NK-92 (cell line): ENCODE measurements around the gene GRPR.
"Not testable (repeated sequence)": the region's sequence is repeated elsewhere in the genome, so short reads cannot be mapped to it uniquely, and the experiment has no call there.

ENCODE experiments used
- DNase-seq: peaks from one replicate; lab custom pipeline; 2025; ENCODE audit not compliant: unreplicated experiment; lab: John Stamatoyannopoulos, UW

GRPR gene

DNA sequence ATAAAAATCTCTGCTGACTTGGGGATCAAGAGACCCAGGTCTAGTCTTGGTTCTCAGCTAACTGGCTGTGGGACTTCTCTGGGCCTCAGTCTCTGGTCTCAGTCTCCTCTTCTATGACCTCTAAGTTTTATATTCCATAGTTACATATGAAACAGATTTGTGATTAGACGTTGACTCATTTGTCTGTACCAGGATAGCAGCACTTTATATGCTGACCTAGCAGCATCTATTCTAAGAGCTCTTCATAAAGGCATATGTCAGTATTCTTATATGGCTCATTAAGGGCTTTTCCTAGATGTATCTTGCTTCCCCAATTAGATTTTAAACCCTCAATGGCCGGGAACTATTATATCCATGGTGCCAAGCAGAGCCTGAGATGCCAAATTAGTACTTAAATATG, 12.7 kb downstream of the GRPR start:
- DNase-seq: no peak

DNA sequence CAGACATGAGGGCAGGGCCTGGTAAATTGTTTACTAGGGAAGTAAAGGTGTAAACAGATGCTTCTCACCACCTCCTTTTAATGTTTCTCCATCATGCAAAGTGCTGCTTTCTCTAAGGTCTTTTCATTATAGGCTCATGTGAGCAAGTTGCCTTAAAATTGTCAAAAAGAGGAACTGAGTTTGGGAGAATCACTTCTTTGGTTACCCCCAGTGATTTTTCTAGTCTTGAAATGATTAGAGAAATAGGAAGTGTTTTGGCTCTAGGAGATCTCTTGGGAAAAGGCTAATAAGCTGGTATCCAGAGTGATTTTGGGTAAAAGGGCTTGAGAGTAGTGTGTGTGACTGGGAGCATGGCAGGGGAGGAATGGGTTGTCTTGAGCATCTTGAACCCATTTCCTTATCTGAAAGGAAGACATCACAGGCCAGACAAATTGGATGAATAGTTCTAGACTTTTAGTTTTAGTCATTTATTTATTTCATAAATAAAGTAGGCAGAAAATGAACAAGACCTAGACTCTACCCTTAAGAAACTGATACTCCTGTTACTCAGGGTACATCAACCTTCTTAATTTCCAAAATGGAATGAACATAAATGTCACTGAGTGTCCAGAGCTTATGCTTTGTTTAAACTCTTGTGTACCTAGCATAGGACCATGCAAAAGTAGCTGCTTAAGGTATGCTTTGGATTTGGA, 14.2 kb downstream of the GRPR start:
- no peak for DNase-seq

DNA sequence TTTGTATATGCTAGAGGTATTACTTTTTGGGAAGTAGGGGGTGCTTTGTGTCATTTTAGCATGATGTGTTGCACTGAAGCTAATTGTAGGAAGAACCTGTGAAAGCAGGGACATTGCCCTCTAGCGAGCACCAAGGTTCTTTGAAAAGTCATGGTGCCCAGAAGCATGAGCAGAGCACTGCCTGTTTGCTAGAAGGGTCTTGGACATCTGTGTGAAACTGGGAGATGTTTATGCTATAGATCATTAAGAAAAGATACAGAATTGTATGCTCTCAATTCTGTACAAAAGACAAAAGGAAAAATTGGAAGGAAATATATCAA, 14.7 kb downstream of the GRPR start:
- DNase-seq: no peak

DNA sequence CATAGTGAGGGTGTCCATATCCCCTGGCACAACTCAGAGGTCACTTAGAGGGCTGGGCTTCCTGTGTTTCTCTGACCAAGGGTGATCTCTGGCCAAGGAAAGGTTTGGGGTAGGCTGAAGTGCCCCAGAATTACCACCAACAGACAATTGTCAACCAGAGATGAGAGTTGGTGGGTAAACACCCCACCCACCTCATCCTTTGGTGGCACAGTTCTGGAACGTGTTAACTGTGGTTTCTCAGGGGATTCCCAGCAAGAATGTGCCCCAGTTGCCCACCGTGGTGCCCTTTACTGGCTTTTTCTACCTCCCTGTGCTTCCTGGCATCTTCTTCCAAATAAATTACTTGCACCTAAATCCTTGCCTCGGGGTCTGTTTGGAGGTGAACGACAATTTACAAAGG, 17.1 kb downstream of the GRPR start:
- no peak for DNase-seq

DNA sequence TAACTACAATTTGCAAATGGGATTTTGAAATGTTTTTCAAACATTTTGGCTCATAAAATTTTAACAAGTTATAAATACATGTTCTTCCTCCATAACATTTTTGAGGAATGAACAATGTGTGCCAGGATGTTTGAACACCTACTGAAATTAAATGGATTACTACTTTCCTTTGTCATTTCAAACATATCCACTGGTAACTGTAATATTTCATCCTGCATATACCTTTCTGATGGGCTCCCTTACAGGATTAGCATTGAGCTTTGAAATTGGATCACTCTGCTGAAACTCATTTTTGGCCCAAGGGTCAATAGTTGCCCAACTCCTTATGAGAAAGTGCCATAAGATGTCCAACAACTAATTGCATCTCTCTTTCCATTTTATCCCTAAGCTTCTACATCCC, 17.6 kb downstream of the GRPR start:
- no peak for DNase-seq

DNA sequence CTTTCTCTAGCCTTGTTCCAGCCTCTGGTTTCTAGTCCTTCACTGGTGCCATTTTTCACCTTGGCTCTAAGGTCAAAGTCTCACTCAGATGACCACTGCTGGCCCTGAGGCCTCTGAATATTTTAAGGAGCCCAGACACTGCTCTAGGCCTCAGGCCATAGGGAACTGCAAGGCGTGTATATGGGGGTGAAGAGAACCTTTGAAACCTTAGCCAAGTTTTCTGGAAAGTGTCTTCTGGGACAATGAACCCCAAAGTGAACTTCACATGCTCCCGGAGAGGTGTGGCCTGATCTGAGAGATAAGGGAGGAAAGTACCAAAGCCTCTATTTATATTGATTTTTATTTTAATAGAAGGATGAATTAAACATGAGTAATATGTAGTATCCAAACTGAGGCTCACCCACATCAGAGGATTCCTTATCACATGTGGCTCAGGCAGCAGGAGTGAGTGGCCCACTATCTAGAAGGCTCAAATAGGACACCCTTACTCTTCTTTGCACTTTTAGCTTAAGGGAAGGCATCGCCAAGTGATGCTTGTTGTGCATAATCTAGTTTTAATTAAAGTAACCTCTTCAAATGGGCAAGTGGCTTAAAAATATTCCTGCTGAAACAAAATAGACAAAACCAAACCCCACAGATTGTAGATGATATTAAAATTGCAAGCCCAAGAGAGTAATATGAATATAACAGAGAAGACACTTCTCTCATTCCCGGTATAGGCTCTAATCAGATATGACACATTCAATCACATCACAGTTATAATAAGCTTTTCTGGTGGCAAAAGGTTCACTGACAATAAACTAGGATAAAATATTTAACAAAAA, 18.3 kb downstream of the GRPR start:
- no peak for DNase-seq

DNA sequence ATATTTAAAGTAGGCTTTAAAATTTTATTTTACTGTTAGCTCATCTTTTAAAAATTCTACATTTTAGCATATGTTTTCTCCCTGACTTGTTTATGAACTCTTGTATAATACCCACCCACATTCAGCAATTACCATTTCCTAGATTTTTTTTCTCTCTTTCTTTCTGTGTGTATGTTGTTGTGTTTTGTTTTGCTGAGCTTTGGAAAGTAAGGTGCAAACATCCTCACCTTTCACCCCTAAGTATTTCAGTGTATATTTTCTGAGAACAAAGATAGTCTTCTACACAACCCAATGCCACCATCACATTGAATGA, 18.8 kb downstream of the GRPR start:
- no peak for DNase-seq

DNA sequence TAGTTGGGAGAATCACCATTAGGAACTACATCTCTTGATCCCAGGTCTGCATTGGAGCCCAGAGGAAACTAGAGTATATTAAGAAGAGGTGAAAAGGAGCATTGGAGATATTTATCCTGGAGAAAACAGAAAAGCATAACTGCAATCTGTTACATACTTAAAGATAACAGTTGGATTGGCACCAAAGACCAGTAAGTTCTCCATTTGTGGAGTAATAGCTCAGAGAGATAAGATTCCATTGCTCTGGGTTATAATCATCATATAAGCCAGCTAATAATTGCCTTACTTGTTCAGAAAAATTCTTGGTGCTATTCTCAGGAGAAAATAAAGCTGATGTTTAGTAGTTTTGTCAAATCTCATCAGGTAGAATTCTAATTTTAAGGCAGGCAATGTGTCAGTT, 20.6 kb downstream of the GRPR start:
- DNase-seq: no peak

DNA sequence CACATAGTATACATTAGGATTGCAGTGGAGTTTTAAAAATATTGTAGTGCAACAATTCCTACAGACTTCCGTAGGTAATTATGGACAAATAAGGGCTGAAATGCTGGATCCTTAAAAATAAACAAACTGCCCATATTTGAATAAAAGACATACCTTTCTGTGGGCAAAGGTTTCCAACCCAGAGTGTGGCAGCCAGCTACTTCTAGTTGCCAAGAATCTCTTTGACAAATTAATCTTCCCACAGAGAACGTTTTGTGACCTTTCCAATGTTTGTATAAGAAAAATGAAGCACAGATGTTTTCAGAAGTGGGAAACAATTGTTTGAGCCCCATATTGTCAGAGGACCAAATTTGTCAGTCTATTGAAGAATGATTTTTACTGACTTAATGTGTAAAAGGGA, 21.1 kb downstream of the GRPR start:
- DNase-seq: no peak

DNA sequence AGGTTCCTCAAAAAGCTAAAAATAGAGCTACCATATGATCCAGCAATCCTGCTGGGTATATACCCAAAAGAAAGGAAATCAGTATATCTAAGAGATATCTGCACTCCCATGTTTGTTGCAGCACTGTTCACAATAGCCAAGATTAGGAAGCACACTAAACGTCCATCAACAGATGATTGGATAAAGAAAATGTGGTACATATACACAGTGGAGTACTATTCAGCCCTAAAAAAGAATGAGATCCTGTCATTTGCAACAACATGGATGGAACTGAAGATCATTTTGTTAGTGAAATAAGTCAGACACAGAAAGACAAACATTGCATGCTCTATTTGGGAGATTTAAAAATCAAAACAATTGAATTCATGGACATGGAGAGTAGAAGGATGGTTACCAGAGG, 21.7 kb downstream of the GRPR start:
- not testable (repeated sequence) for DNase-seq

DNA sequence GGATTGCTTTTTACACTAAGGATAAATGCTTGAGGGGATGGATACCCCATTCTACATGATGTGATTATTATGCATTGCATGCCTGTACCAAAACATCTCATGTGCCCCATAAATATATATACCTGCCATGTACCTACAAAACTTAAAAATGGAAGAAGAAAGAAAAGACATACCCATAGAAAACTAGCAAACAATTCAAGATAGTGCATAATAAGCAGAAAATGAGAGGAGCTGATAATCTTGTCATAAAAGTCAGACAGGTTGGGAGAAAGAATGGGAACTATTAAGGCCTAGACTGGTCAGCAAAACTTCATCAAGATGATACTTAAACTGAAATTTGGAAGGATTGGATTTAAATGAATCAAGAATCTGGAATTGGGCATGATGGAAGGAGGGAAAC, 22.3 kb downstream of the GRPR start:
- DNase-seq: no peak

DNA sequence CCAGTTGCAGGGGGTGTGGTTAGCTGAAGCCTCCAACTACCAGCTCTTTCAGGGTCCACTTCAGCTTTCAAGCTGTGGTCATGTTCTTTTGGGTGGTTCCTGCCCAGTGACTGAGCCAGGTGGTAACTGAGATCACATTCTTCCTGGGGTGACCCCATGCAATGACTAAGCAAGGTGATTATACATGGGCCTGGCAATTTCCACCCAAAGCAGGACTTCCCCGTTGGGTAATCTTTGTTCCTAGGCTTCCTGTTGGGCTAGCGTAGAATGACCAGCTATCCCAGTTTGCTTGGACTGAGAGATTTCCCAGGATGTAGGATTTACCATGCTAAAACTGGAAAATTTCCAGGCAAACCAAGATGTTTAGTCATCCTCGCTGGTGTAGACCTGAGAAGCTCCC, 25.5 kb downstream of the GRPR start:
- no peak for DNase-seq

DNA sequence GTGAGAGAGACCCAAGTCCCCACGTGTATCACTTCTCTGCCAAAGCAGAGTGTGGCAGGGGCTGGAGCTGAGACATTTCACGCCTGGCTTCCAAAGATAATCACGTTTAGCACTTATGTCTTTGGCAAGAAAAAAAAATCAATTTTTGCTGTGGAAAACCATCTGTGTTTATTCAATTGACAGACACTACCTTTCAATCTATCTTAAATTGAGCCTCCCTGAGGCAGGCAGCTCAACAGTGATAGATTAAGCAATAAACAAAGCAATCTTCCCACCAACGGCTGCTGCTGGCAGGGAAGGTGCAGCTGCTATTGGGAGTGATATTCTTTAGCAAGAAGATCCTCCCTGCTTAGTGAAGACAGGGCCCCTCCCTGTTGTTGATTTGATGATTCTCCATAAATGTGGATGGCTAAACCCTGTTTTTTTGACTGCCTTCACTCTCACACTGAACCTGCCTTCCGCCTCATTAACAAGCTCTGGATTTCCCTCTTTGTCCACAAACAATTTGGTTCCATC, 32.3 kb downstream of the GRPR start:
- DNase-seq: no peak

DNA sequence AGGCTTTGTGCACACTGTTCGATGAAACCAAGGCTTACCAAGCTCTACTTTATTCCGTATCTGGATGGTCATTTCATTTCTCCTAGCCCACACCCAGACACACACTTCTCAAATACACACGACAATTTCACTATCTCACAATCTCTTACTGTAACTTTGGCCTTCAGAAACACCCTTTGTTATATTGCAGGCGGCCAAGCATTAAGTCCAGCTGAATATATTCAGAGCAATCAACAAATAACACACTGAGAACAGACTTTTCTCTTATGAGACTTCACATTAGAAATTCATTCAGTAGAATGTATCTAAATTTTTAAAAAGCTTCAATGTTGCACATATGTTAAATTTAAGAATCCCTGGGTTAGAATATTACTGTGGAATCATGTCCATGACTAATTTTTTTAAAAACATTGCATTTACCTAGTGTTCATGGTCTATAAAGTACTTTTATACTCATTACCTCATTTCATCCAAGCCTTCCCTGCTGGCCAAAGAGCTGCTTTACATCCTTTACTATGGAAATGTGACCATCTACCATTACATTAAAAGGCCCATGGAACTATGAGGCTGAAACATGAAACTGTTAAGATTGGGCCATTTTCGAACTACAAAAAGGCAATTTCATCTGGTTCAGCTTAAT, 33.4 kb downstream of the GRPR start:
- no peak for DNase-seq

DNA sequence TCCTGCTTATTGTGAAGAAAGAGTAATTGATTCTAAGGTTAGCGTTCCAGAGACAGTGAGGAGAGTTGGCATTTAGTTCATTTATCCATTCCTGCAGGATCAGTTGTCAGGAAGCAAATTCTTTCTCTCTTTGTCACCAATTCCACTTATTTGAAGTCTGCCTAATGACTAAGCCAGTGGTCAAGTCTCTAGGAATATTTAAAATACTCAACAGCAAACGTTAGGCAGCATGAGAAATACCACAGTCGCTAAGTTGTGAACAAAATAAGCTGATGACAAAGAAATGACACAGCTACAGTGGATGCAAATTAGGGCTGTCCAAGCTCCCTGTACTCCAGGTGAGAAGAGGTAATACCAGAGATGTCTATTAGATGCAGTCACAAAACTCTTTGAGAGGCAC, 37.4 kb downstream of the GRPR start:
- no peak for DNase-seq

DNA sequence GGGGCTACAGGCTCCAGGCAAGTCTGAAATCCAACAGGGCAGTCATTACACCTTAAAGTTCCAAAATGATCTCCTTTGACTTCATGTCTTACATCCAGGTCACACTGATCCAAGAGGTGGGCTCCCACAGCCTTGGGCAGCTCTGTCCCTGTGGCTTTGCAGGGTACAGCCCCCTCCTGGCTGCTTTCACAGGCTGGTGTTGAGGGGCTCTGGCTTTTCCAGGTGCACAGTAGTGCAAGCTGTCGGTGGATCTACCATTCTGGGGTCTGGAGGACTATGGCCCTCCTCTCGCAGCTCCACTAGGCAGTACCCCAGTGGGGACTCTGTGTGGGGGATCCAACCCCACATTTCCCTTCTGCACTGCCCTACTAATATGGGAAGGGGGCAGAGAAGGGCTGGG, 37.8 kb downstream of the GRPR start:
- not testable (repeated sequence) for DNase-seq

DNA sequence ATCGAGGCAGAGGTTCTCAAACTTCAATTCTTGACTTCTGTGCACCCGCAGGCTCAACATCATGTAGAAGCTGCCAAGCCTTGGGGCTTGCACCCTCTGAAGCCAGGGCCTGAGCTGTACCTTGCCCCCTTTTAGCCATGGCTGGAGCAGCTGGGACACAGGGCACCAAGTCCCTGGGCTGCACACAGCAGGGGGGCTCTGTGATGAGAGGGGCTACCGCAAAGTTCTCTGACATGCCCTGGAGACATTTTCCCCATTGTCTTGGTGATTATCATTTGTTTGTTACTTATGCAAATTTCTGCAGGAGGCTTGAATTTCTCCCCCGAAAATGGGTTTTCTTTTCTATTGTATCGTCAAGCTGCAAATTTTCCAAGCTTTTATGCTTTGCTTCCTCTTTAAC, 39.0 kb downstream of the GRPR start:
- no peak for DNase-seq

DNA sequence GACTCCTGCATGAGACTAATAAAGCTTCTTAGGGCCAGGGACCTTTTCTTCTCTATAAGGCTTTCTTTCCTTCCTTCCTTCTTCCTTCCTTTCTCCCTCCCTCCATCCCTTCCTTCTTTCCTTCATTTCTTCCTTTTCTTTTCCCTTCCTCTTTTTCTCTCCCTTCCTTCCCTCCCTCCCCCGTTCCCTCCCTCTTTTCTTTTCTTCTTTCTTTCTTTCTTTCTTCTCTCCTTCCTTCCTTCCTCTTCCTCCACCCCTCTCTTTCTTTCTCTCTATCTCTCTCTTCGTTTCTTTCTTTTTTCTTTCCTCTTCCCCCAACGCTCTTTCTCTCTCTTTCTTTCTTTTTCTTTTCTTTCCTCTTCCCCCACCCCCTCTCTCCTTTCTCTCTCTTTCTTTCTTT, 41.4 kb downstream of the GRPR start:
- no peak for DNase-seq

DNA sequence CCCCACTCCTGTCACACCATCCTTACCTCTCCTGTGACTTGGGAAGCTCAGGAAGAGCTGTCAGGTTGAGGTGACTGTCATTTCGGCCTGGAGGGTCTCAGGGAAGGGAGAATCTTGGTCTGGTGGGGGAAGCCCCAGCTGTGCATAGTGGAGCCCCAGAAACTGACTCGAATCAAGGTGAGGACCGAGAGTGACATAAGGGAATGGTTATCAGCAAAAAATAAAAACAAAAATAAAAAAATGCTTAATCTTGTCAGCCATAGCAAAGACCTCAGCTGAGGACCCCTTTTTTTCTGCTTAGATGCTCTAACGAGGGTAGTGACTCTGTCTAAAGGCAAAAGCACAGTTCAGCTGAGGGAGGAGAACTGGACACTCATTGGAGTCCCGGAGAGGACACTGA, 43.8 kb downstream of the GRPR start, which contains the start of gene MAGEB17:
Gene MAGEB17, plus strand, starts transcription at position 301 of the 400 bp plus-strand sequence. CDS start 2,902 bp downstream, outside the sequence.
- DNase-seq: no peak

DNA sequence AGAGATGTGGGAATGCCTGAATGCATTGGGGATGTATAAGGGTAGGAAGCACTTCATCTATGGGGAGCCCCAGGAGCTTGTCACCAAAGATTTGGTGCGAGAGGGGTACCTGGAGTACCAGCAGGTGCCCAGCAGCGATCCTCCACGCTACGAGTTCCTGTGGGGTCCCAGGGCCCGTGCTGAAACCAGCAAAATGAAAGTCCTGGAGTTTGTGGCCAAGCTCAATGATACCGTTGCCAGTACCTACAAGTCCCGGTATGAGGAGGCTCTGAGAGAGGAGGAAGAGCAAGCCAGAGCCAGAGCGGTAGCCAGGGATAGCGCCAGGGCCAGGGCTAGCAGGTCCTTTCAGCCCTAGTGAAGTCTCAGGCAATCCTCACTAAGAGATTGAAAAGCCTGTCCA, 47.7 kb downstream of the GRPR start:
- DNase-seq: no peak

DNA sequence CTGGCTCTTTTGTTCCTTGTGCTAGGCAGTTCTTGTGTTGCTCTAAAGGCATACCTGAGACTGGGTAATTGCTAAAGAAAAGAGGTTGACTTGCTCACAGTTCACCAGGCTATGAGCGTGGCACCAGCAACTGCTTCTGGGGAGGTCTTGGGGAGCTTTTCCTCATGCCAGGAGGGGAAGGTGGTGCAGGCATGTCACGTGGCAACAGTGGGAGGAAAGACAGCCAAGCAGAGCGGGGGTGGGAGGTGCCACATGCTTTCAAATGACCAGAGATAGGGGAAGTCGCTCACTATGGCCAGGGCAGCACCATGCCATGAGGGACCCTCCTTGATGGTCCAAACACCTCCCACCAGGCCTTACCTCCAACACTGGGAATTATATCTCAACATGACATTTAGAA, 48.6 kb downstream of the GRPR start:
- DNase-seq: no peak

DNA sequence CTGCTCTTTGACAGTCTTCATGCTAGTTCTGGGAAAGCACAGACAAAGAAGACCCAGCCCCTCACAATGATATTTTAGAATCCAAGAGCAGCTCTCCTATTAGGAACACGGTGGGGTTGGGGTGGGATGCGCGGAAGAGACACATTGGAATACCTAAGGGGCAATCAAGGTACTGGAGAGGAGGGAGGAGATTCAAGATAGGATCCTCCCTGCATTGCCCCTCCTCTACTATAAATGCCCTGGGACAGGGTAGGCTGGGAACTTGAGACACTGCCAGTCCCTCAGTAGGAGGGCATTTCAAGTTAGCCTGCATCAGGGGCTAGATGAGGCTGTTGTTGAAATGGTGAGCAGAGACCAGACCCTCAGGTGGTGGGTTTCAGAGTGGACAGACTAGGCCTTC, 49.0 kb downstream of the GRPR start:
- DNase-seq: no peak
